Measurements from ENCODE around the gene SNX22.

SNX22 gene

GRCh38 chr15:64149424-64149823 lies 2.1 kb upstream of the SNX22 start:
- H3K9me2 ChIP-seq (replicated peaks; ENCODE audit: insufficient read depth, low read length): no peaks in the 10 kb centered on the region
- no peaks in the 10 kb centered on the region for H3K9me3 ChIP-seq (replicated peaks; ENCODE audit: insufficient read depth, low read length)
- H2AFZ ChIP-seq (ENCODE audit: low read length): no peak overlapping the region
- H3K4me1 ChIP-seq (ENCODE audit: low read length): peaks cover 12% of the 10 kb centered on the region
- no peak overlapping the region for H3K4me2 ChIP-seq (ENCODE audit: low read depth, low read length)
- no peaks in the 10 kb centered on the region for H3K79me2 ChIP-seq (ENCODE audit: low read length)
- no peaks in the 10 kb centered on the region for H3K36me3 ChIP-seq (replicated peaks; ENCODE audit: insufficient read depth, low read length)
- H3K9ac ChIP-seq (ENCODE audit: low read length): no peak overlapping the region
- H3K27ac ChIP-seq (ENCODE audit: low read length): no peak overlapping the region
- no peaks in the 10 kb centered on the region for H3K27me3 ChIP-seq (replicated peaks; ENCODE audit: insufficient read depth, low read length)
- no peak overlapping the region for H3K4me3 ChIP-seq (ENCODE audit: low read length)
- peaks cover 32% of the 10 kb centered on the region for H3F3A ChIP-seq (ENCODE audit: insufficient read depth, low read length)
- no peaks in the 10 kb centered on the region for H4K20me1 ChIP-seq (ENCODE audit: insufficient read depth, low read length)
- DNase-seq: peak; percentile 40
- TF ChIP-seq EZH2phosphoT487 (IDR thresholded peaks at IDR 0.05; ENCODE audit: low read length): no peak
- TF ChIP-seq CTCF (IDR thresholded peaks at IDR 0.05; ENCODE audit: low read length): peak; percentile 39

GRCh38 chr15:64149893-64150578 lies 1.5 kb upstream of the SNX22 start:
- no peak for TF ChIP-seq EZH2 (optimal IDR thresholded peaks at IDR 0.05; ENCODE audit: low read depth, low read length)
- TF ChIP-seq CTCF (IDR thresholded peaks at IDR 0.05; ENCODE audit: low read length): no peak
- TF ChIP-seq EZH2phosphoT487 (IDR thresholded peaks at IDR 0.05; ENCODE audit: low read length): no peak
- DNase-seq: no peak
- Histone ChIP-seq H4K20me1 (ENCODE audit: insufficient read depth, low read length) (no peaks in the 10 kb centered on the region), H3K9me2 (replicated peaks; ENCODE audit: insufficient read depth, low read length) (no peaks in the 10 kb centered on the region), H3K79me2 (ENCODE audit: low read length) (no peaks in the 10 kb centered on the region), H3K9ac (ENCODE audit: low read length) (no peak overlapping the region), H3K27me3 (replicated peaks; ENCODE audit: insufficient read depth, low read length) (no peaks in the 10 kb centered on the region), H3K4me2 (ENCODE audit: low read depth, low read length) (no peak overlapping the region), H3K4me3 (ENCODE audit: low read length) (no peak overlapping the region), H3K9me3 (replicated peaks; ENCODE audit: insufficient read depth, low read length) (no peaks in the 10 kb centered on the region), H3K4me1 (ENCODE audit: low read length) (peaks cover 12% of the 10 kb centered on the region), H3K27ac (ENCODE audit: low read length) (no peak overlapping the region), H2AFZ (ENCODE audit: low read length) (no peak overlapping the region), H3F3A (ENCODE audit: insufficient read depth, low read length) (peaks cover 35% of the 10 kb centered on the region), H3K36me3 (replicated peaks; ENCODE audit: insufficient read depth, low read length) (no peaks in the 10 kb centered on the region)

- H3K36me3 ChIP-seq (replicated peaks; ENCODE audit: insufficient read depth, low read length): peaks cover 8% of the 10 kb centered on the region; the same call in 1 of the 2 replicates
- peak overlapping the region; percentile 91 for H2AFZ ChIP-seq (ENCODE audit: low read length)
- peak overlapping the region; percentile 57 for H3K27ac ChIP-seq (ENCODE audit: low read length)
Measured at GRCh38 chr15:64152507-64153387, 1.2 kb downstream of the SNX22 start.

More at GRCh38 chr15:64152507-64153387, 1.2 kb downstream of the SNX22 start:
- Histone ChIP-seq H3F3A (ENCODE audit: insufficient read depth, low read length) (peaks cover 61% of the 10 kb centered on the region), H3K4me1 (ENCODE audit: low read length) (peaks cover 12% of the 10 kb centered on the region), H3K9me3 (replicated peaks; ENCODE audit: insufficient read depth, low read length) (no peaks in the 10 kb centered on the region), H3K4me3 (ENCODE audit: low read length) (peak overlapping the region; percentile 82), H3K9me2 (replicated peaks; ENCODE audit: insufficient read depth, low read length) (no peaks in the 10 kb centered on the region), H3K4me2 (ENCODE audit: low read depth, low read length) (peak overlapping the region; percentile 88), H4K20me1 (ENCODE audit: insufficient read depth, low read length) (peaks cover 4% of the 10 kb centered on the region; the same call in 1 of the 2 replicates), H3K79me2 (ENCODE audit: low read length) (peaks cover 18% of the 10 kb centered on the region; the same call in 1 of the 2 replicates), H3K9ac (ENCODE audit: low read length) (peak overlapping the region; percentile 71; the same call in 1 of the 2 replicates), H3K27me3 (replicated peaks; ENCODE audit: insufficient read depth, low read length) (no peaks in the 10 kb centered on the region)
- TF ChIP-seq EZH2phosphoT487 (IDR thresholded peaks at IDR 0.05; ENCODE audit: low read length): no peak
- TF ChIP-seq EZH2 (optimal IDR thresholded peaks at IDR 0.05; ENCODE audit: low read depth, low read length): no peak
- TF ChIP-seq CTCF (IDR thresholded peaks at IDR 0.05; ENCODE audit: low read length): no peak
- peak; percentile 72 for DNase-seq
